HS-27A (cell line): ENCODE data around the gene TRIML2.

Experiments
- DNase-seq: peaks from one replicate; pipeline ENCODE4 v3.0.0-alpha.2; 2012; ENCODE audit warnings: low read depth, missing footprints

The TRIML2 gene, protein sequence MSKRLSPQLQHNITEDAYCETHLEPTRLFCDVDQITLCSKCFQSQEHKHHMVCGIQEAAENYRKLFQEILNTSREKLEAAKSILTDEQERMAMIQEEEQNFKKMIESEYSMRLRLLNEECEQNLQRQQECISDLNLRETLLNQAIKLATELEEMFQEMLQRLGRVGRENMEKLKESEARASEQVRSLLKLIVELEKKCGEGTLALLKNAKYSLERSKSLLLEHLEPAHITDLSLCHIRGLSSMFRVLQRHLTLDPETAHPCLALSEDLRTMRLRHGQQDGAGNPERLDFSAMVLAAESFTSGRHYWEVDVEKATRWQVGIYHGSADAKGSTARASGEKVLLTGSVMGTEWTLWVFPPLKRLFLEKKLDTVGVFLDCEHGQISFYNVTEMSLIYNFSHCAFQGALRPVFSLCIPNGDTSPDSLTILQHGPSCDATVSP

GRCh38 chr4:188109157-188109755 lies at the start of gene TRIML2:
Gene TRIML2, minus strand, starts transcription at chr4:188109603. Its CDS starts 4,235 bp downstream, at chr4:188105368.
- no peak for DNase-seq

GRCh38 chr4:188158336-188158735 lies 48.9 kb upstream of the TRIML2 start:
- no peak for DNase-seq

DNA sequence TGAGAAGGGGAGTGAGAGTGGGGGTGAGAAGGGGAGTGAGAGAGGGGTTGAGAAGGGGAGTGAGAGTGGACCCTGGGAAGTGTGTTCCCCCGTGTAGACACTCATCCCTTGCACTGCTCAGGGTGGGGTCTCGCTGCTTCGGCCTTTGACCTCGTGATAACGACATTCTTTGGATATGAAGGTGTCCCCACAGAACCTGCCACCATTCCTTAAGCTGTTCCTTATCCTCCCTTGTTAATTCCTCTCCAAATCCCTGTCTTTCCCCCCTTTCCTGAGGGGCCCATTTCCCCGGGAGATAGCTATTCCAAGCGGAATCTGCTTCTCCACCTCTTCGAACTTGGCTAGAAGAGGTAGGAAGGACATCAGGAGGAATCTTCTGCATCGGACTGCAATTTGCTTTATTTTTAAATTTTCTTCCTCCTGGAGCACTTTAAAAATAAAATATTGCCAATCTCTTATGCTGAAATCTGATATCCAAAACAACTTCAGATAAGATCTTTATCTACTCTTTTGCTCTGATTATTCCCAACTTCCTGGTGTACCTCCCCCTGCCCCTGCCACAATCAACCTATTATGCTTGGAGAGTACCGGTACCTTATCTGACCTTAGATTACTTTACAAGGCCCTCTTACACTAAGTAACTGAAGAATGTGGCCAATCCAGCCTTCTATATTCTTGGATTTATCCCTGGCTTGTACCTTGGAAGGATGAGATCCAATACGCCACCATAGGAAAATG lies 45.4 kb upstream of the TRIML2 start:
- DNase-seq = no peak

DNA sequence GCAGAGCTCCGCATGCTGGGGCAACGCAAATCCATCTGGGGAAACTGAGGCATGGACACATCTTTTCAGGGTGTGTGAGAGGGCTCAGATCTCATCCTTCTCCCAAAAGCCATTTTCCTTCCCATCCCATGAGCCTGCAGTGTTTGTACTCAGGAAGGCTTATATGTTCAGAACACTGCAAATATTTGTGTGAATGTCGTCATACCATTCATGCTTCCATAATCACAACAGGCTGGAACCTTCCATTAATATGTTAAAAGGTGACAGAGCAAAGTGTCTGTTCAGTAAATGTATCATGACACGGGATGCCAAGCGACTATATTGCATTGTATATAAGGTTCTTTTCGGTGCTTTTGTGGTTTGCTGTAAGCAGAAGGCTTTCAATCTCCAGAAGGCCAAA lies 38.4 kb upstream of the TRIML2 start:
- no peak for DNase-seq

GRCh38 chr4:188147176-188147575 lies 37.8 kb upstream of the TRIML2 start:
- no peak for DNase-seq

- no peak for DNase-seq
Measured at GRCh38 chr4:188146618-188147017, 37.2 kb upstream of the TRIML2 start.

GRCh38 chr4:188145601-188146000 lies 36.2 kb upstream of the TRIML2 start:
- no peak for DNase-seq

GRCh38 chr4:188143731-188144130 lies 34.3 kb upstream of the TRIML2 start:
- DNase-seq = no peak

GRCh38 chr4:188139671-188140070 lies 30.3 kb upstream of the TRIML2 start:
- no peak for DNase-seq

DNA sequence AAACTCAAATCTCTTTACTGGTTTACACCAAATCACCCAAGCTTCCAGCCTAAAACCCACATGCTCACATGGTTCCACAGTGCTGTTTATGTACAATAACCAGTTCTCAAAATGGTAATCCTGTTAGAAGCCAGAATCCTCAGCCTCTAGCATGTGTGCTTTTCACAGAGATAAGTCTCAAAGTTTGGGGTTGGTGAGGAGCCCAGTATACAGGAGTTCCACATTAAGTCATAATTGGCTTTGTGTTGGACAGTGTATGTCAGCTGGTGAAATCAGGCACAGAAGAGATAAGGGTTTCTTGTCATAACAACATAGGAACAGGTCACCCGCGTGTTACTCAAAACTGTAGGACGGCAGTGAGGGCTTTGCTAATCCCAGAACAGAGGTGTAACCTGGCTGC lies 29.7 kb upstream of the TRIML2 start, which contains the start of gene TRIML1:
Gene TRIML1 (plus strand): TSS at position 301 of the 400 bp plus-strand sequence. CDS start 118 bp downstream, outside the sequence.
- no peak for DNase-seq

DNA sequence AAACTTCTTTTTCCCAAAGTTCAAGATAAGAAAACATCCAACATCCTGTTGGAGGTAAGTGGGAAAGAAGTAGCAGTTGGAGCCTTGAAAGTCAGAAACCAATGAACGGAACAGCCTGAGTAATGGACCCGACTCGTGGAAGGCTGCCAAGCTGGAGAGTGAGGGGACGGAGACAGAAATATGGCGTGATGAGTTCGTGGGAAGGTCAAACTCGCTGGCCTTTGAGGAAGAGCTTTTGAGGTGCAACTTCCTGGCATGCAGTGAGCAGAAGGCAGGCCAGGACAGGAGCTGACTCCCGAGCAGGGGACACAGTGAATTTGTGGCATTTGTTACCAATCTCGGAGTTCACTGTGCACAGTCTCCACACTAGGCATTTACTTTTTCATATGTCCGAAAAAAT lies 28.8 kb upstream of the TRIML2 start:
- DNase-seq = no peak

DNA sequence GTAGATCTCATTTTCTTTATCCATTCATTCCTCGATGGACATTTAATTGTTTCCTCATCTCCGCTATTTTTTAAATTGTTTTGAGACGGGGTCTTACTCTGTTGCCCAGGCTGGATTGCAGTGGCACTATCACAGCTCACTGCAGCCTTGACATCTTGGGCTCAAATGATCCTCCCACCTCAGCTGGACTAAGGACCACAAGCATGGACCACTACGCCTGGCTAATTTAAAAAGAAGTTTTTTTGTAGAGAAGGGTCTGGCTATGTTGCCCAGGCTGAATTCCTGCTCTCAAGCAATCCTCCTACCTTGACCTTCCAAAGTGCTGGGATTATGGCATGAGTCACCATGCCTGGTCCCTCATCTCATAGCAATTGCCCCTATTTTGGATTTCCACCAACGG lies 22.8 kb upstream of the TRIML2 start:
- DNase-seq = no peak

GRCh38 chr4:188130355-188130754 lies 21.0 kb upstream of the TRIML2 start:
- no peak for DNase-seq

DNA sequence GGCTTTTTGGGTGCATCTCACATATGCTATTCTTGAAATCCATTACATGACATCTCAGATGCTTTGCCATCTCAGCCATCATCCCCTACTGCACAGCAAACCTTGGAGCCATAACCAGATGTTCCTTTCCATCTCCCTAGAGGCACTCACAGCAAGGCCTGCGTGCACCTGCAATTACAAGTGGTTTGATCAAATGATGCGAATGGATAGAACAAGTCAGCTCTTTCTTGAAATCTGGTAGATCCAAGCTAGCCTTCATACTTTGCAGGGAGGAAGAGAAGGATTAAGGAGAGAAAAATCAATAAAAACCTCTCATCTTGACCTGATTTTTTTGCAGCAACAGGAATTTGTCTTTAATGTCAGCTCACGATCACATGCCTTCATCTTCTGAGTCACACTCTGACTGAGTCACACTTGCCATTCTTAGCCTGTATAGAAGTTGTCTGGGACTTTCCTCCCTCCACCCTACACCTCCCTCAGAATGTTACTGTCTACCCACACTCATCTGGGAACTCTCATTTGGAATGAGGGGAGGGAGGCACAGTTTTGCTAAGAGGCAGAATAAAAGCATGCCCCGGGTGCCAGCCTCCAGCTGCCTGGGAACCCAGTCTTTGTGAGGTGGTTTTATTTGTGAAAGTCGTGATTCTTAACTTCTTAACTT lies 17.9 kb upstream of the TRIML2 start:
- no peak for DNase-seq

DNA sequence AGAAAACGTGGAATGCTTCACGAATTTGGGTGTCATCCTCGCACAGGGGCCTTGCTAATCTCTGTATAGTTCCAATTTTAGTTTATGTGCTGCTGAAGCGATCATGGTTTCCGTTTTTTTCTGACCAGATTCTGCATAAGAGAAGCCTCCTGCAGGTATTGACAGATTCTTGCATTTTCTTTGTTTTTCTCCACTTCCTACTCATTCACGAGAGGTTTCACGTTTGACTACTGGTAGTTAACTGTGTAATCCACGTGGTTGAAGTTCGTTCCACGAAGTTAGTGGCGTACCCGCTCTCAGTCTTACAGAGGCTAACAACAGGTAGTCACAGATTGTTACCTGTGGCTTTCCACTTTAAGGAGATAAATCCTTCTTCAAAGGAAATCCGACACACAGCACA lies 12.1 kb upstream of the TRIML2 start:
- DNase-seq = no peak

DNA sequence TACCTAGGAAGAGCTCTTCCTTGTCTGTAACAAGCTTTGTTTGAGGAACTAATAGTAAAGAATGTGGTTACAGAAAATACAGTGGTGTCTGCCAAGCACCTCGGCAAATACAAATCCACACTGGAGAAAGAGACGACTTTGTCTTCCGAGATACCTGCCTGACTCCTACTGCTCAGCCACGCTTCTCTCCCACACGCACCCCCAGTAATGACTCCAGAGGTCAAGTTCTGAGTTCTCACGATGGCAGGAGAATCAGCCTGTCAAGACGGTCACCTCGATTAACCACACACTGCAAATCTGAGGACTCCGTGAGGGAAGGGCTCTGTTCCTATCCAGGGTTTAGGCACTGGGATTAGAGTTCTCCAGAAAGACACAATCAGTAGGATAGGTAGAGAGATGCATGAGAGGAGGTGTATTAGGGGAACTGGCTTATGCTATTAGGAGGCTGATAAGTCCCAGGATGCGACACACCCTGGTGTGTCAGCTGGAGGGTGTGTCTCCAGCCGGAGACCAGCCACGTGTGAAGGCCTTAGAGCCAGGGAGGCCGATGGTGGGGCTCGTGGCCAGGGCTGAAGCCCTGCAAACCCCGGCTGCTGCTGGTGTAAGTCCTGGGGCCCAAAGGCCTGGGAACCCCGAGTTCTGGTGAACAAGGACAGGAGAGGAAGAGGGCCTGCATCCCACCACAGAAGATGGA lies 8.4 kb upstream of the TRIML2 start:
- DNase-seq = no peak

- DNase-seq = no peak
Measured at GRCh38 chr4:188113156-188113555, 3.8 kb upstream of the TRIML2 start.

DNA sequence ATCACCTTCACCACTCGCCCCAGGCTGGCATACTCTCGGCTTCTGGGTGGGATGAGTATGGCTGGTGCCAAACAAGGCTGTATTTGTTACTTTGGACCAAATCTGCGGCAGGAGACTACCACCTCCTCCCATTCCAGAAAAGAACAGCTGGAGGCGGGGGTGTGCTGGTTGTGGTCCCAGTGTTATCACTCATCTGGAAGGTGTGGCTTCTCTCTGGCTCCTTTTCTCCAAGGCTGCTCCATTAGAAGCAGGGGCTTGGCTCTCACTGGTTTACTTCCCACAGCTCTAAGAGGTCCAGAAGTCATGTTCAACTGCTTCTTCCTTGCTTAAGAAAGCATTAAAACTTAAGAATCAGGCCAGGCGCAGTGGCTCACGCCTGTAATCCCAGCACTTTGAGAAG lies 2.6 kb upstream of the TRIML2 start:
- no peak for DNase-seq

DNA sequence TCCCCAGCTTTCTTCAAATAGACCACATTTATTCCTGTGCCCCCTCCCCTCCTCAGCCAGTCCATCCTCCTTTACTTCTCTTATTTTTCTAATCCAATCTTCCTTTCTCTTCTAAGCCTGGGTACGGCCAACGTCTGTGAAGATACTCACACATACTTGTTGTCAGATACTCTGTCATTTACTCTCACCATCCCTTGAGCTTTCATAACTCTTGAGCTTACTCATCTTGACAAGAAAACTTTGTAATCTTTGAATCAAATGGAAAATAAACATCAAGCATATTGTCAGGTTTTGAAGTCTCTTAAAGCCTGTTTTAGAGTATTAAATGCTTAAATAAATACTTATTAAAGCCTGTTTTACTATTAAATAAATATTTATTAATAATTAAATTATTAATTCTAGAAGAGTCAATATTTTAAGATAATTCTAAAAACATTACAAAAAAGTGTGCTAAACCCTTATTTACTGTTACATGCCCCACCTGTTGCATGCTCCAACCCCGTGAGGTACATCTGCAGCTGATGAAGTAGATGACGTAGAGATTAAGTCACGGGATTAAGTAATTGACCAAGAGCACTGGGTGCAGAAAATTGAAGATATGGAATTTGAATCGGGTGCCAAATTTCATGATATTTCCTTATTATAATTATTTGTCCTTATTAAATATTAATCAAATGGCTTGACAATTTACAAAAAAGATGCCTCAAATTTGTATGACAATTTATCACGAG lies 1.5 kb upstream of the TRIML2 start:
- no peak for DNase-seq

GRCh38 chr4:188110036-188110435 lies 633 bp upstream of the TRIML2 start:
- DNase-seq = no peak
